Smooth muscle cell (in vitro differentiated cells): ENCODE data around the gene SLMAP. TPM values are rescaled to one million over a fixed set of nuclear protein-coding genes. Genes with fewer than 3 reads are reported as not detected.

Experiments used
- DNase-seq: peaks from one replicate; lab custom pipeline; 2025; ENCODE audit not compliant: unreplicated experiment; lab: John Stamatoyannopoulos, UW
- H2AFZ ChIP-seq: fragments of 200-600 bp; sonication (generic); 2 replicates; pipeline ENCODE4 v1.6.0; 2016; ENCODE audit warnings: antibody characterized with exemption, low read depth, mild to moderate bottlenecking
- H3F3A ChIP-seq: fragments of 200-600 bp; sonication (generic); 2 replicates; pipeline ENCODE4 v1.6.0; 2017; ENCODE audit warnings: antibody characterized with exemption, low read depth
- H3K27ac ChIP-seq: fragments of 200-600 bp; sonication (generic); 2 replicates; pipeline ENCODE4 v1.5.1; 2016; ENCODE audit warnings: low read depth, mild to moderate bottlenecking
- H3K27me3 ChIP-seq: fragments of 200-600 bp; sonication (generic); 2 replicates; pipeline ENCODE4 v1.6.1; 2016; ENCODE audit warnings: low read depth, mild to moderate bottlenecking
- H3K36me3 ChIP-seq: fragments of 200-600 bp; sonication (generic); 2 replicates; pipeline ENCODE4 v1.5.1; 2016; ENCODE audit warnings: low read depth
- H3K4me1 ChIP-seq: fragments of 200-600 bp; sonication (generic); 2 replicates; pipeline ENCODE4 v1.5.1; 2016; ENCODE audit warnings: low read depth
- H3K4me2 ChIP-seq: fragments of 200-600 bp; sonication (generic); 2 replicates; pipeline ENCODE4 v1.6.0; 2016; ENCODE audit warnings: mild to moderate bottlenecking
- H3K4me3 ChIP-seq: fragments of 200-600 bp; sonication (generic); 2 replicates; pipeline ENCODE4 v1.5.1; 2016; ENCODE audit warnings: mild to moderate bottlenecking
- H3K79me2 ChIP-seq: fragments of 200-600 bp; sonication (generic); 2 replicates; pipeline ENCODE4 v1.6.0; 2016; ENCODE audit warnings: low read depth, mild to moderate bottlenecking
- H3K9ac ChIP-seq: fragments of 200-600 bp; sonication (generic); 2 replicates; pipeline ENCODE4 v1.6.0; 2016; ENCODE audit warnings: low read depth
- H3K9me3 ChIP-seq: fragments of 200-600 bp; sonication (generic); replicated peaks from 2 replicates; pipeline ENCODE4 v1.5.1; 2016; ENCODE audit warnings: low read depth
- H4K20me1 ChIP-seq: fragments of 200-600 bp; sonication (generic); 2 replicates; pipeline ENCODE4 v1.6.0; 2016; ENCODE audit warnings: low read depth
- CTCF ChIP-seq: fragments of 200-600 bp; sonication (generic); IDR thresholded peaks from 2 replicates; pipeline ENCODE4 v1.5.1; 2017; ENCODE audit warnings: borderline replicate concordance, mild to moderate bottlenecking, antibody characterized with exemption; ENCODE audit not compliant: insufficient read depth, poor library complexity, severe bottlenecking
- WGBS: methylation state at CpG from one replicate; pipeline ENCODE4 v1.1.7; 2016; ENCODE audit warnings: low lambda C conversion rate; 5-methylcytosine and 5-hydroxymethylcytosine counted together
- polyA plus RNA-seq: library from polyadenylated mRNA; unstranded; fragments of >200 nt; fragmentation: Nextera tagmentation; extraction: Ambion mirVana; gene quantifications from 2 replicates; pipeline ENCODE4 v1.2.1, GENCODE V29; 2016
- total RNA-seq: library from RNA; depleted of rRNA; stranded (reverse); fragments of >200 nt; gene quantifications from 2 replicates; pipeline ENCODE4 v1.2.3, GENCODE V29; 2014

SLMAP gene
- total and polyA plus RNA-seq, 2 experiments from 2014 or later, result 19.9 to 42.8 TPM

GRCh38 chr3:57892423-57892822 is 136.3 kb downstream of the SLMAP start:
- no peak for DNase-seq

GRCh38 chr3:57893156-57893555 is 137.0 kb downstream of the SLMAP start:
- H3K4me1 ChIP-seq, result no peaks in the 10 kb centered on the region
- H3K36me3 ChIP-seq, result no peaks in the 10 kb centered on the region
- H3K9me3 ChIP-seq, result no peaks in the 10 kb centered on the region
- H3K9ac ChIP-seq, result no peak overlapping the region
- no peak for TF ChIP-seq CTCF
- H3K4me2 ChIP-seq, result no peak overlapping the region
- H3K27me3 ChIP-seq, result no peaks in the 10 kb centered on the region
- H3K79me2 ChIP-seq, result no peaks in the 10 kb centered on the region
- no peak overlapping the region for H3K4me3 ChIP-seq
- no peak overlapping the region for H2AFZ ChIP-seq
- no peaks in the 10 kb centered on the region for H4K20me1 ChIP-seq
- WGBS, result 100% methylated on average over 1 of the region's 1 CpG
- no peak for DNase-seq
- H3K27ac ChIP-seq, result no peak overlapping the region
- H3F3A ChIP-seq, result no peaks in the 10 kb centered on the region

More at GRCh38 chr3:57892423-57892822, 136.3 kb downstream of the SLMAP start:
- H3K9ac ChIP-seq, result no peak overlapping the region
- no peaks in the 10 kb centered on the region for H3K9me3 ChIP-seq
- no peaks in the 10 kb centered on the region for H3K36me3 ChIP-seq
- no peak overlapping the region for H2AFZ ChIP-seq
- H4K20me1 ChIP-seq, result no peaks in the 10 kb centered on the region
- no peaks in the 10 kb centered on the region for H3K27me3 ChIP-seq
- H3F3A ChIP-seq, result no peaks in the 10 kb centered on the region
- no peak for TF ChIP-seq CTCF
- WGBS, result 92% methylated on average over 3 of the region's 3 CpGs
- no peak overlapping the region for H3K27ac ChIP-seq
- no peak overlapping the region for H3K4me2 ChIP-seq
- no peaks in the 10 kb centered on the region for H3K79me2 ChIP-seq
- no peak overlapping the region for H3K4me3 ChIP-seq
- no peaks in the 10 kb centered on the region for H3K4me1 ChIP-seq

GRCh38 chr3:57893668-57894067 is 137.6 kb downstream of the SLMAP start:
- Histone ChIP-seq H2AFZ (no peak overlapping the region), H3K79me2 (no peaks in the 10 kb centered on the region), H3K4me3 (no peak overlapping the region), H3K36me3 (no peaks in the 10 kb centered on the region), H3K9ac (no peak overlapping the region), H3K27me3 (no peaks in the 10 kb centered on the region), H3K27ac (no peak overlapping the region), H4K20me1 (no peaks in the 10 kb centered on the region), H3F3A (no peaks in the 10 kb centered on the region), H3K9me3 (no peaks in the 10 kb centered on the region), H3K4me2 (no peak overlapping the region), H3K4me1 (no peaks in the 10 kb centered on the region)
- no peak for TF ChIP-seq CTCF
- 98% methylated on average over 3 of the region's 3 CpGs for WGBS
- DNase-seq, result no peak

GRCh38 chr3:57896031-57896430 is 139.9 kb downstream of the SLMAP start:
- Histone ChIP-seq H3K79me2 (no peaks in the 10 kb centered on the region), H3K4me1 (no peaks in the 10 kb centered on the region), H3K9me3 (no peaks in the 10 kb centered on the region), H3K27me3 (no peaks in the 10 kb centered on the region), H3K36me3 (no peaks in the 10 kb centered on the region), H3K9ac (no peak overlapping the region), H4K20me1 (no peaks in the 10 kb centered on the region), H3F3A (no peaks in the 10 kb centered on the region), H3K27ac (no peak overlapping the region), H2AFZ (no peak overlapping the region), H3K4me2 (no peak overlapping the region), H3K4me3 (no peak overlapping the region)
- no peak for DNase-seq
- TF ChIP-seq CTCF, result no peak
- WGBS, result 95% methylated on average over 4 of the region's 4 CpGs
